ENCODE measurements around the gene CCDC146. TPM values are rescaled to one million over a fixed set of nuclear protein-coding genes. Genes with fewer than 3 reads are reported as not detected.

CCDC146 gene
- total RNA-seq, 4 donors from 2014 or later = 14.7 to 23.6 (median 17.6) TPM

- DNase-seq (ENCODE audit: low spot score in 2 of 2) = no peak
- Histone ChIP-seq H3K36me3 (no peaks in the 10 kb centered on the region), H3K4me3 (no peak overlapping the region), H3K27ac (no peak overlapping the region), H3K9me3 (no peaks in the 10 kb centered on the region), H3K27me3 (no peaks in the 10 kb centered on the region), H3K4me1 (peaks cover 0 to 27% (median 1%) of the 10 kb centered on the region in 4 donors)
- WGBS, 2 donors = 72 to 89% methylated on average over 2 of the region's 2 CpGs
- TF ChIP-seq EP300 (IDR thresholded peaks at IDR 0.05) = no peak
- TF ChIP-seq, protein P1, sequence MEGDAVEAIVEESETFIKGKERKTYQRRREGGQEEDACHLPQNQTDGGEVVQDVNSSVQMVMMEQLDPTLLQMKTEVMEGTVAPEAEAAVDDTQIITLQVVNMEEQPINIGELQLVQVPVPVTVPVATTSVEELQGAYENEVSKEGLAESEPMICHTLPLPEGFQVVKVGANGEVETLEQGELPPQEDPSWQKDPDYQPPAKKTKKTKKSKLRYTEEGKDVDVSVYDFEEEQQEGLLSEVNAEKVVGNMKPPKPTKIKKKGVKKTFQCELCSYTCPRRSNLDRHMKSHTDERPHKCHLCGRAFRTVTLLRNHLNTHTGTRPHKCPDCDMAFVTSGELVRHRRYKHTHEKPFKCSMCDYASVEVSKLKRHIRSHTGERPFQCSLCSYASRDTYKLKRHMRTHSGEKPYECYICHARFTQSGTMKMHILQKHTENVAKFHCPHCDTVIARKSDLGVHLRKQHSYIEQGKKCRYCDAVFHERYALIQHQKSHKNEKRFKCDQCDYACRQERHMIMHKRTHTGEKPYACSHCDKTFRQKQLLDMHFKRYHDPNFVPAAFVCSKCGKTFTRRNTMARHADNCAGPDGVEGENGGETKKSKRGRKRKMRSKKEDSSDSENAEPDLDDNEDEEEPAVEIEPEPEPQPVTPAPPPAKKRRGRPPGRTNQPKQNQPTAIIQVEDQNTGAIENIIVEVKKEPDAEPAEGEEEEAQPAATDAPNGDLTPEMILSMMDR (IDR thresholded peaks at IDR 0.05) = no peak
- no peak for TF ChIP-seq POLR2A (IDR thresholded peaks at IDR 0.05)
Measured at GRCh38 chr7:77185866-77186265, 63.5 kb downstream of the CCDC146 start.

GRCh38 chr7:77188731-77189437, 66.5 kb downstream of the CCDC146 start:
- H3K4me1 ChIP-seq = peaks cover 0 to 30% (median 1%) of the 10 kb centered on the region in 4 donors
- no peaks in the 10 kb centered on the region for H3K9me3 ChIP-seq
- DNase-seq (ENCODE audit: low spot score in 2 of 2) = no peak
- H3K27me3 ChIP-seq = no peaks in the 10 kb centered on the region
- 84 to 88% methylated on average over 4 of the region's 4 CpGs for WGBS, 2 donors
- no peak overlapping the region for H3K4me3 ChIP-seq
- no peak overlapping the region for H3K27ac ChIP-seq
- no peak for TF ChIP-seq POLR2A (IDR thresholded peaks at IDR 0.05)
- TF ChIP-seq, protein P1 (IDR thresholded peaks at IDR 0.05) = no peak
- TF ChIP-seq EP300 (IDR thresholded peaks at IDR 0.05) = no peak
- no peaks in the 10 kb centered on the region for H3K36me3 ChIP-seq

DNA sequence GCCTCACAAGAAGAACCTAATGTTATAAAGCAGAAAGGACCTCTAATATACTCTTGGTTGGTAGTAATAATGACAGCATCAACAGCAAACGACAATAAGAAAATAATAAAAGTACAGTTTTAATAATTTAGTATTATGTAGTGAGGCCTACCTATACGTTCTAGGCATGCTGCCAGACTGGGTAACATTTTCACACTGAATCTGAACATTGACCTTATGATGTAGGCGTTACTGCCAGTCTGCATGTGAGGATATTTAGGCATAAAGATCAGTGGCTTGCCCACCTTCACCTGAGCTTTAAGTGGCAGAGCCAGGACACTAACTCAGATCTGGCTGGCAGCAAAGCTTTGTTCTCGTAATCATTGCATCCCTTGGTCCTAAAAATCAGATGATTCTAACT, 74.7 kb downstream of the CCDC146 start:
- Histone ChIP-seq H3K27me3 (no peaks in the 10 kb centered on the region), H3K4me3 (peak overlapping the region; percentile 21 to 64 (median 48)), H3K36me3 (no peaks in the 10 kb centered on the region), H3K27ac (peak overlapping the region in 3 of 4 donors; percentile 34 to 86 (median 79)), H3K4me1 (peaks cover 0 to 34% (median 7%) of the 10 kb centered on the region in 4 donors), H3K9me3 (no peaks in the 10 kb centered on the region)
- no peak for DNase-seq (ENCODE audit: low spot score in 2 of 2)
- TF ChIP-seq EP300 (IDR thresholded peaks at IDR 0.05) = peak in 1 of 2 donors; percentile 8
- TF ChIP-seq POLR2A (IDR thresholded peaks at IDR 0.05) = no peak
- WGBS, 2 donors = 58 to 59% methylated on average over 4 of the region's 4 CpGs

DNA sequence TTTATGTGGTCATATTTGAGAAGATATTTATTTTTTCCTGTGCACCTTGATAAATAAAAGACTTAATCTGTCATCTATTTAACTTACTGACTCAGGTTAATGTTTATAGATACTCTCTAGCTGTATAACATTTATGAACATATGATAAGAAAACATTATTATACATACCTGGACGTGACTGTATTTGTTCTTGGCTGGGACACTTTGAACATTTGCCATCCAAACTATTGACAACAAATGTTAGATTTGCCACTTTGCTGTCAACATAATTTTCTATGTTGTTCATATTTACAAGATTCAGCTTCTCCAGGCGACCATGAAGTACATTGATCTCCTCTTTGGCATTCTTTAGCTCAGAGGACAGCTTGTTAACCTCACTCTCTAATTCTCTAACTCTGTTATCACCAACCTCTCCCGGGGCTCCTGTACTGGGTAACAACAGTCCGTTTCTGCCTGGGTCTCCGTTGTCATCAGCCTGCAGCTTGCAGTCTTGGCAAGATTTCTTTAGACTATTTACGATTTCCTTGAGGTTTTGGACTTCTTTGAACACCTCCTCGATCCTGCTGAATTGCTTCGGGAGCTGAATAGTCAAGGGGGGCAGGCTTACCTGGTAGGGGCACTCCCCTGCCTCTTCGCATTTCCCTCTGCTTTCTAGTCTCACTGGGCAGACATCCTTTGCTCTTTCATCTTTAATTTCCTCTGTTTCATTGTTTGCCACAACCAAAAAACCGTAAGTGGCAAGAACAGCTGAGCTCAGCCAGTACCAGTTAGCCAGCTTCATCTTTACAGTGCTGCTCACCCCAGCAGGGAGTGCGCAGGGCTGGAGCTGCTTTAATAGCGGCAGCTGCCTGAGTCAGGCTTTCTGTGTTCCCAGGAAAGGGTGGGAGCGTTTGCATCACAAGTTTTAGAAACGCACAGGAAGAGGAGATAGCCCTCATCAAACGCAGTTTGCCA, 76.9 kb downstream of the CCDC146 start, which contains the start of gene FGL2:
FGL2 (minus strand) TSS at position 807 of the 954 bp plus-strand sequence; CDS start at position 781, 26 bp downstream.
- TF ChIP-seq POLR2A (IDR thresholded peaks at IDR 0.05) (peak; percentile 52 to 57), EP300 (IDR thresholded peaks at IDR 0.05) (peak in 1 of 2 donors; percentile 91)
- TF ChIP-seq, protein P1 (IDR thresholded peaks at IDR 0.05) = no peak
- DNase-seq (ENCODE audit: low spot score in 2 of 2) = peak; percentile 55 to 72
- Histone ChIP-seq H3K36me3 (no peaks in the 10 kb centered on the region), H3K4me3 (peak within 1 kb of the TSS; percentile 47 to 64 (median 48)), H3K27ac (peak within 1 kb of the TSS; percentile 63 to 86 (median 78)), H3K9me3 (no peaks in the 10 kb centered on the region), H3K27me3 (no peaks in the 10 kb centered on the region), H3K4me1 (peaks cover 0 to 16% (median 7%) of the 10 kb centered on the region in 4 donors)
- 8 to 9% methylated on average over 15 of the region's 15 CpGs for WGBS, 2 donors

DNA sequence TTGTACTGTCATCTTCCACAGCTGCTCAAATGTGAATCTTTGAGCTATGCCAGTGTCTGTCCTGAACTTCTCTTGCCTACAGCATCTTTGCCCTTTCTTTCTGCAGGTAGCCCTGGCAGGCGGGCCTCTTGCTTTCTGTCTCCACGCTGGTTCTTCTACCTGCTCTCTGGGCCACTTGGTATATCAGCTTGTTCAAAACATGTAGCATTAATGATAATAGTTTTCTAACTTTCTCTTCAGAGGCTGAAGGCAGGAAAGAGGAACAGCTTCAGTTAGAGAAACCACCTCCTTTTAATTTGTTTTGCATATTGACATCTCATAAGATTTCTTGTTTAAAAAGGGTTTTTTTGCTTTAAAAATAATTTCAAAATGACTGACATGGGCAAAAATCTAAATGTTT, 78.1 kb downstream of the CCDC146 start:
- 80 to 89% methylated on average over 2 of the region's 2 CpGs for WGBS, 2 donors
- peak overlapping the region in 2 of 4 donors; percentile 49 to 64 for H3K4me3 ChIP-seq
- H3K27me3 ChIP-seq = no peaks in the 10 kb centered on the region
- H3K9me3 ChIP-seq = no peaks in the 10 kb centered on the region
- H3K36me3 ChIP-seq = no peaks in the 10 kb centered on the region
- TF ChIP-seq, protein P1 (IDR thresholded peaks at IDR 0.05) = no peak
- TF ChIP-seq POLR2A (IDR thresholded peaks at IDR 0.05) (no peak), EP300 (IDR thresholded peaks at IDR 0.05) (no peak)
- peak overlapping the region in 3 of 4 donors; percentile 76 to 86 (median 79) for H3K27ac ChIP-seq
- no peak for DNase-seq (ENCODE audit: low spot score in 2 of 2)
- H3K4me1 ChIP-seq = peaks cover 0 to 15% (median 5%) of the 10 kb centered on the region in 4 donors
